Astrocyte of the spinal cord (primary cell): ENCODE results near the gene SEMA3E.

Experiments used
- DNase-seq: peaks from one replicate; pipeline ENCODE4 v3.0.0; 2011; ENCODE audit warnings: low read depth, low spot score
- H3K4me3 ChIP-seq: 2 replicates; pipeline ENCODE4 v1.5.1; 2011; ENCODE audit warnings: low read depth, mild to moderate bottlenecking, low read length, moderate library complexity
- in situ Hi-C: cut with HindIII; loops from 2 replicates; pipeline ENCODE4 v1.10.0; 2017; ENCODE audit warnings: low sequenced_read_pairs
- TF ChIP-seq, protein P1 (sequence below): IDR thresholded peaks from 2 replicates; pipeline ENCODE4 v1.5.1; 2012; ENCODE audit warnings: low read depth, mild to moderate bottlenecking, low read length, inconsistent platforms

SEMA3E gene

DNA sequence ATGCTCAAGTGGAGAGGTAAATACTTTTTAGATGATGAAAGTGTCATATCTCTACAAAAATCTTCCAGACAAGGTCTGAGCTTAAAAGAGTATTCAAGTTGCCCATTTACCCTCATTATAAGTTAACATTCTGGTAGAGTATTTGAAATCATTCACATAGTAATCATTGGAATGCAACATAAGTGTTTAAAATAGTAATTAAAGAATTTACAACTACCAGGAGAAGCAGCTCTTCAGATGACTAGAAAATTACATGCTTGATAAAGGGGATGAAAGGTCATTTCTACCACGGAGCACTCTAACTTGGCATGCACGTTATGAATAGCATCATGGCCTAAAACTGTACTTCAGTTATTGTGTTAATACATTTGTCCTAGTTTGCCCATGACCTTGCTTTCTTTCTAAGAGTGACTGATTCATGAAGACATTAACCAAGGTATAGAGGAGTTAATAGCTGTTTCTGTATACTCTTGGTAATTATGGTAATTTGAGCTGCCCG, 120.0 kb downstream of the SEMA3E start:
- TF ChIP-seq, protein P1, sequence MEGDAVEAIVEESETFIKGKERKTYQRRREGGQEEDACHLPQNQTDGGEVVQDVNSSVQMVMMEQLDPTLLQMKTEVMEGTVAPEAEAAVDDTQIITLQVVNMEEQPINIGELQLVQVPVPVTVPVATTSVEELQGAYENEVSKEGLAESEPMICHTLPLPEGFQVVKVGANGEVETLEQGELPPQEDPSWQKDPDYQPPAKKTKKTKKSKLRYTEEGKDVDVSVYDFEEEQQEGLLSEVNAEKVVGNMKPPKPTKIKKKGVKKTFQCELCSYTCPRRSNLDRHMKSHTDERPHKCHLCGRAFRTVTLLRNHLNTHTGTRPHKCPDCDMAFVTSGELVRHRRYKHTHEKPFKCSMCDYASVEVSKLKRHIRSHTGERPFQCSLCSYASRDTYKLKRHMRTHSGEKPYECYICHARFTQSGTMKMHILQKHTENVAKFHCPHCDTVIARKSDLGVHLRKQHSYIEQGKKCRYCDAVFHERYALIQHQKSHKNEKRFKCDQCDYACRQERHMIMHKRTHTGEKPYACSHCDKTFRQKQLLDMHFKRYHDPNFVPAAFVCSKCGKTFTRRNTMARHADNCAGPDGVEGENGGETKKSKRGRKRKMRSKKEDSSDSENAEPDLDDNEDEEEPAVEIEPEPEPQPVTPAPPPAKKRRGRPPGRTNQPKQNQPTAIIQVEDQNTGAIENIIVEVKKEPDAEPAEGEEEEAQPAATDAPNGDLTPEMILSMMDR = no peak
- DNase-seq = no peak
- in situ Hi-C loops = no loop called here
- no peak overlapping the region for H3K4me3 ChIP-seq

DNA sequence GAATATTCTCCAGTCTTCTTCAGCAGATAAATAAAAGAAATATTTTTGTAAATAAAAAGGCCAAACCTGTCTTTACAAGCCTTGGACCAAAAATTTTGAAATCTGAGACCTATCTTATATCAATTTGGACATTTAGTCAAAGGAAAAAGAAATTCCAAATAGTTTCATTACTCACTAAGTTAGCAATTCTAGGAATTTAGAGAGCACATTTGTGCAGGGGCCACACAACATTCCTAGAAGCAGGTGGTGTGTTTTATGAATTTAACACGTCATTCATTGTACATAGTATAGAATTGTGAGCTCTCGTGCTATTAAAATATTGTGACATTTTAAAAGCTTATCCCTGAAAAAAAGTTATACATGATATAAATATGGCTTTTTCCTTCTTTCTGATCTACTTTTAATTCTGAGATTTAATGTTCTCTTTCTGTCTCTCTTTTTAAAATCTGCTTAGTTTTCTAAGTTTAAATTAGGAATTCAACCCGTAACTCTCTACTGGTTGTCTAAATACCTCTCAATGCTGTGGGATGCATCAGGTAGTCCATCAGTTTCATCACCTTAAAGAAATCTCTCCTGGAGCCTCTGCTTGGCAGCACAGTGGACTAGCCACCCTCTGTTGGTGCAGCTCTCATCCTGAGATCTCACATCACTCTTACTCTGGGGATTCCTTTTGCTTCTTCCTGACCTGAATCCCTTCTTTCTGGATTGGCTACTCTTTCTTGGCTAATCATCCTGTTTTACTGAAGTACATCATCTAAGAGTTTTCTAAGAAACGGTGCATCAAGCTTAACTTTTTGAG, 124.5 kb downstream of the SEMA3E start:
- H3K4me3 ChIP-seq = no peak overlapping the region
- DNase-seq = no peak
- in situ Hi-C loops = no loop called here
- TF ChIP-seq, protein P1 = no peak

DNA sequence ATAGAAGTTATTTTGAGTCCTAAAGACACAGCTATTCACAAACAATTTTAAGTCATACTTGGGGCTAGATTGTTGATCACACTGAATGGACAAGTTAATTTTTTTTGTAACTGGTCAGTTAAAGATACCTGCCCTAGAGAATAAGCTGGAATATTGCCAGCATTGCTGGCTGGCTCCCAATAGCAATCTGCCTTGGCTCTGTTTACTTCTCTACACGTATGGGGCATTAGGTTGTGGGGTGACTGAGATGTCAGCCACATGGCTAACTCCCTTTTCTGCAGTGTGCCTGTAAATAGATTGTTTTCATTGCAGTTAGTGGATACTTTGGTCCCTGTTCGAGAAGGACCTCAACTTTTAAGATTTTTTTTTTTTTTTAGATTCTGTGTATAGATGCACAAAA, 128.2 kb downstream of the SEMA3E start:
- no peak for DNase-seq
- no peak overlapping the region for H3K4me3 ChIP-seq
- in situ Hi-C loops = no loop called here
- TF ChIP-seq, protein P1 = no peak

DNA sequence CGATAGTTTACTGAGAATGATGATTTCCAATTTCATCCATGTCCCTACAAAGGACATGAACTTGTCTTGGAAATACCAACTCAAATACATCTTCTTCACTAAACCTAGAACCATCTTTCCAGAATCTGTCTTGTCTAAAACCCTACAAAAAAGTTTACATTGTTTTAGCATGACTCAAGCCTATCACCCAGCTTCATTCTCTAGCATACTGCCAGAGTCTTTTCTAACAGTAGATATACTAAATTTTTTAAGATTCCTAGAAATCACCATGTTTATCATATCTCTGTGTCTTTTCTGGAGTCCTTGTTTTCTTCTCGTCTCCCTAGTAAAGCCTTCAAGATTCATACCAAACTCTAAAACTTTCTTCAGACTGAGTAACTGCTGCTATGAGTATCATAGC, 129.7 kb downstream of the SEMA3E start:
- TF ChIP-seq, protein P1 = no peak
- H3K4me3 ChIP-seq = no peak overlapping the region
- in situ Hi-C loops = no loop called here
- DNase-seq = no peak

DNA sequence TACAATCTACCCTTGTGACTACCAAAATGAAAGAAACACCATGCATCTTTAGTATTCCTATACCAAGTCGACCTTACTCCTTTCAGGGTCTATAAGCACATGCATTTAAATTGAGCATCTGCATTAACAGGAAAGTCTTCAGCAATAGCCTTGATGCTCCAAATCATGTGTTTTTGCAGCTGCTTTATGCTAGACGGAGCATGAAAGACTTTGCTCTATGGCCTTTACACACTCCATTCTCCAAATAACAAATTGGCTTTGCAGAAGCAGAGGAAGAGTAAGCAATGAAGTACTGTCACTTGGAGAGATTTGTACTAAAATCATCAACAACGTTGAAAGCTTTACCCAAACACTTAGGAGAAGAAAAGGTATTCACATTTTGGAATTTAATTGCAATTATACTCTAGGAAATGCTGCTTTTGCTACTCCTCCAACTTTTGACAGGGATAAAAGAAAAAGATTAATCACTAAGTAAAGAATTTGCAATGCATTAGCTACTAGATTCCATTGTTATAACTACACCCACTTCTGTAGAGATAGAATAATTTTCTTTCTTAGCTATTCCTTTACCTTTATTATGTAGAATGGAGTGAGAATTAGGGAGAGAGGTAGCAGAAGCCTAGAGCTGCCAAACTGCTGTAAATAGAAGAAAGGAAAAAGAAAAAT, 131.8 kb downstream of the SEMA3E start:
- TF ChIP-seq, protein P1 = no peak
- no peak overlapping the region for H3K4me3 ChIP-seq
- in situ Hi-C loops = no loop called here
- no peak for DNase-seq

DNA sequence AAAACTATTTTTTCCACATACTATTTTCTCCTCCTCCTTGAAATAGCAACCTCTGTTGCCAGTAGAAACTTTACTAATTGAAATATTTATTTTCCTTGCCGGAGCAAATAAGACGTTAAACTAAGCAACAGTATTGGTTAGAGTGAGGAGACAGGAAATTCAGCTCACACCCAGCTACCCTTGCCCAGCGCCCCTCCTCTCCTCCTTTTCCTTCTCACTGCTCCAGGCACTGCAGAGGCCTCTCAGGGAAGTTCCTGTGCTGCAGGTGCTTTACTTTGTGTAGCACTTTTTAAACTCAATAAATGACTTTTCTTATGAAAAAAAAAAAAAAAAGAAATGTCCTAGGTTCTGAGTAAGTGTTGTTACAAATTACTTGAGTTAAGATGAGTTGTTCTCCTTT, 134.0 kb downstream of the SEMA3E start:
- DNase-seq = no peak
- no peak overlapping the region for H3K4me3 ChIP-seq
- TF ChIP-seq, protein P1 = no peak
- in situ Hi-C loops = no loop called here
